Neural cell (in vitro differentiated cells): ENCODE measurements around the gene RANBP3. TPM values are rescaled to one million over a fixed set of nuclear protein-coding genes. Genes with fewer than 3 reads are reported as not detected.

Experiments used
- H2AFZ ChIP-seq: fragments of 200-600, 300-800 bp; sonication (generic), shearing (Covaris generic); 2 replicates; pipeline ENCODE4 v1.6.0; 2014; ENCODE audit warnings: low read depth, mild to moderate bottlenecking, antibody characterized with exemption, low read length, moderate library complexity
- H3F3A ChIP-seq: fragments of 200-600 bp; shearing (Covaris generic); 2 replicates; pipeline ENCODE4 v1.6.1; 2016; ENCODE audit warnings: mild to moderate bottlenecking, moderate library complexity, mixed read lengths, antibody characterized with exemption, low read length; ENCODE audit not compliant: insufficient read depth, poor library complexity, severe bottlenecking
- H3K27ac ChIP-seq: fragments of 200-600, 300-800 bp; sonication (generic), shearing (Covaris generic); 2 replicates; pipeline ENCODE4 v1.5.1; 2014; ENCODE audit warnings: mild to moderate bottlenecking, low read length, moderate library complexity
- H3K27me3 ChIP-seq: fragments of 300-800, 200-600 bp; sonication (generic), shearing (Covaris generic); 2 replicates; pipeline ENCODE4 v1.6.0; 2014; ENCODE audit warnings: mild to moderate bottlenecking, low read depth, low read length, moderate library complexity; ENCODE audit not compliant: insufficient read depth
- H3K36me3 ChIP-seq: fragments of 300-800, 200-600 bp; sonication (generic), shearing (Covaris generic); 2 replicates; pipeline ENCODE4 v1.5.1; 2014; ENCODE audit warnings: mild to moderate bottlenecking, antibody characterized with exemption, low read length, moderate library complexity; ENCODE audit not compliant: insufficient read depth
- H3K4me2 ChIP-seq: fragments of 300-800, 200-600 bp; sonication (generic), shearing (Covaris generic); 2 replicates; pipeline ENCODE4 v1.6.0; 2014; ENCODE audit warnings: mild to moderate bottlenecking, low read length
- H3K4me3 ChIP-seq: fragments of 300-800, 200-600 bp; sonication (generic), shearing (Covaris generic); 2 replicates; pipeline ENCODE4 v1.5.1; 2014; ENCODE audit warnings: mild to moderate bottlenecking, low read length, moderate library complexity
- H3K79me2 ChIP-seq: fragments of 200-600 bp; shearing (Covaris generic); replicated peaks from 2 replicates; pipeline ENCODE4 v1.6.0; 2014; ENCODE audit warnings: mild to moderate bottlenecking, low read length, moderate library complexity; ENCODE audit not compliant: insufficient read depth
- H3K9ac ChIP-seq: fragments of 300-800, 200-600 bp; sonication (generic), shearing (Covaris generic); 2 replicates; pipeline ENCODE4 v1.6.1; 2016; ENCODE audit warnings: mild to moderate bottlenecking, low read length, mixed read lengths
- H3K9me2 ChIP-seq: fragments of 200-600 bp; shearing (Covaris generic); 2 replicates; pipeline ENCODE4 v1.6.1; 2016; ENCODE audit warnings: mild to moderate bottlenecking, low read length, mixed read lengths; ENCODE audit not compliant: insufficient read depth
- H3K9me3 ChIP-seq: fragments of 200-600, 300-800 bp; sonication (generic), shearing (Covaris generic); 2 replicates; pipeline ENCODE4 v1.6.1; 2016; ENCODE audit warnings: mild to moderate bottlenecking, mixed run types, low read length, moderate library complexity, mixed read lengths
- H4K20me1 ChIP-seq: fragments of 200-600 bp; shearing (Covaris generic); 2 replicates; pipeline ENCODE4 v1.6.1; 2016; ENCODE audit warnings: mild to moderate bottlenecking, mixed run types; ENCODE audit not compliant: insufficient read depth
- CTCF ChIP-seq: fragments of 450-650 bp; IDR thresholded peaks from 2 replicates; pipeline ENCODE4 v1.5.1; 2014; ENCODE audit warnings: antibody characterized with exemption, mild to moderate bottlenecking, moderate library complexity; ENCODE audit not compliant: poor library complexity, severe bottlenecking
- EP300 ChIP-seq: fragments of 450-650 bp; conservative IDR thresholded peaks from 2 replicates; pipeline ENCODE4 v1.6.1; 2014; ENCODE audit warnings: antibody characterized with exemption, mild to moderate bottlenecking, moderate library complexity; ENCODE audit not compliant: poor library complexity, severe bottlenecking
- EZH2 ChIP-seq: fragments of 200-600, 300-800 bp; shearing (Covaris generic), sonication (generic); IDR thresholded peaks from 2 replicates; pipeline ENCODE4 v1.6.1; 2014; ENCODE audit warnings: antibody characterized with exemption, low read length, borderline replicate concordance, mild to moderate bottlenecking; ENCODE audit not compliant: insufficient read depth, poor library complexity, severe bottlenecking
- MXI1 ChIP-seq: fragments of 450-650 bp; conservative IDR thresholded peaks from 2 replicates; pipeline ENCODE4 v1.6.1; 2014; ENCODE audit warnings: antibody characterized with exemption, mild to moderate bottlenecking; ENCODE audit not compliant: poor library complexity, severe bottlenecking
- POLR2AphosphoS5 ChIP-seq: IDR thresholded peaks from 2 replicates; pipeline ENCODE4 v1.6.1; 2012
- RAD21 ChIP-seq: fragments of 450-650 bp; conservative IDR thresholded peaks from 2 replicates; pipeline ENCODE4 v1.6.1; 2014; ENCODE audit warnings: antibody characterized with exemption, mild to moderate bottlenecking, moderate library complexity
- REST ChIP-seq: IDR thresholded peaks from 2 replicates; pipeline ENCODE4 v1.6.1; 2012; ENCODE audit warnings: borderline replicate concordance
- SMC3 ChIP-seq: fragments of 450-650 bp; conservative IDR thresholded peaks from 2 replicates; pipeline ENCODE4 v1.6.1; 2014; ENCODE audit warnings: antibody characterized with exemption, mild to moderate bottlenecking, moderate library complexity; ENCODE audit not compliant: poor library complexity
- TAF1 ChIP-seq: IDR thresholded peaks from 2 replicates; pipeline ENCODE4 v1.6.1; 2012; ENCODE audit warnings: low read depth
- polyA plus RNA-seq: library from polyadenylated mRNA; depleted of rRNA; stranded (reverse); fragments of >200 nt; gene quantifications from 2 replicates; pipeline ENCODE4 v1.2.3, GENCODE V29; 2014

RANBP3 gene
- polyA plus RNA-seq, 1 donor from 2014 or later, result 67.6 TPM

- TF ChIP-seq EZH2 (no peak), POLR2AphosphoS5 (no peak)
- H2AFZ ChIP-seq, result no peak overlapping the region
- no peak overlapping the region for H3K4me2 ChIP-seq
These were observed 5.5 kb upstream of the RANBP3 start for GRCh38 chr19:5983367-5983955.

GRCh38 chr19:5978606-5979552 lies 939 bp upstream of the RANBP3 start:
- H3K9ac ChIP-seq, result peak overlapping the region; percentile 70
- H3K27ac ChIP-seq, result peak overlapping the region; percentile 54
- H2AFZ ChIP-seq, result peak overlapping the region; percentile 87
- no peaks in the 10 kb centered on the region for H3K9me3 ChIP-seq
- no peaks in the 10 kb centered on the region for H3K36me3 ChIP-seq
- H3K9me2 ChIP-seq, result no peaks in the 10 kb centered on the region
- no peaks in the 10 kb centered on the region for H3F3A ChIP-seq
- no peaks in the 10 kb centered on the region for H4K20me1 ChIP-seq
- no peaks in the 10 kb centered on the region for H3K27me3 ChIP-seq
- peaks cover 38% of the 10 kb centered on the region for H3K79me2 ChIP-seq
- peak overlapping the region; percentile 57 for H3K4me2 ChIP-seq
- TF ChIP-seq MXI1, result no peak
- no peak for TF ChIP-seq REST
- no peak for TF ChIP-seq TAF1
- TF ChIP-seq SMC3, result no peak
- no peak for TF ChIP-seq EP300
- H3K4me3 ChIP-seq, result peak overlapping the region; percentile 98

More at GRCh38 chr19:5983367-5983955, 5.5 kb upstream of the RANBP3 start:
- Histone ChIP-seq H3K9me3 (no peaks in the 10 kb centered on the region), H3K79me2 (no peaks in the 10 kb centered on the region), H4K20me1 (no peaks in the 10 kb centered on the region), H3K27ac (no peak overlapping the region), H3K9me2 (no peaks in the 10 kb centered on the region), H3F3A (no peaks in the 10 kb centered on the region), H3K9ac (no peak overlapping the region), H3K4me3 (no peak overlapping the region), H3K27me3 (no peaks in the 10 kb centered on the region), H3K36me3 (no peaks in the 10 kb centered on the region)

- Histone ChIP-seq H3K27ac (peak overlapping the region; percentile 89), H3K4me3 (peak overlapping the region; percentile 98), H4K20me1 (no peaks in the 10 kb centered on the region), H3K79me2 (peaks cover 54% of the 10 kb centered on the region), H3F3A (no peaks in the 10 kb centered on the region), H3K9ac (peak overlapping the region; percentile 96), H3K9me2 (no peaks in the 10 kb centered on the region), H3K4me2 (peak overlapping the region; percentile 91), H2AFZ (peak overlapping the region; percentile 88), H3K9me3 (no peaks in the 10 kb centered on the region), H3K36me3 (no peaks in the 10 kb centered on the region), H3K27me3 (no peaks in the 10 kb centered on the region)
- TF ChIP-seq POLR2AphosphoS5 (no peak), MXI1 (no peak), SMC3 (no peak), REST (no peak), CTCF (no peak), EP300 (no peak), EZH2 (no peak), TAF1 (no peak), RAD21 (no peak)
These were observed 637 bp downstream of the RANBP3 start for GRCh38 chr19:5977222-5977784.
